Activated T-helper 9 cell treated with anti-CD3 and anti-CD28 coated beads, Interleukin-2, amount 50 U/mL, for 16 hours (primary cell): ENCODE measurements around the gene CLCN1.

Source experiments
- DNase-seq: peaks from one replicate; pipeline ENCODE4 v3.0.0-alpha.2; 2020; ENCODE audit warnings: low read depth

CLCN1 gene

DNA sequence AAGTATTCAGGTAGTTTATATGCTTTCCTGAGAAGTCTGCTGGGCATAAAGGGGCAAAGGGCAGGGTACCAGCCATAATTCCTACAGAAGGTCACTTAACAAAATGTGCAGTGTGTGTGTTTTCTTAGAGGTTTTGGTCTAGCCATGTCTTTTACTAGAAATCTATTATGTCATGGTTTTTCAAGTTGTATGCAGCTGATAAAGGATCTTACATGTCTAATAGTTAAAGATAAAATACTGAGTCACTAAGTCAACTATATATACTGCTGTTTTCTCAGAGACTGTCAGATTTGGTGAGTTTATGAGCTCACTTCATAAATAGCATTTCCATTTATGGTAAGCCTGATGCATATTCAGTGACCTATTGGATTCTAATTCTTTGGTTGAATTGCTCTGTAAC, 20.0 kb upstream of the CLCN1 start:
- no peak for DNase-seq

DNA sequence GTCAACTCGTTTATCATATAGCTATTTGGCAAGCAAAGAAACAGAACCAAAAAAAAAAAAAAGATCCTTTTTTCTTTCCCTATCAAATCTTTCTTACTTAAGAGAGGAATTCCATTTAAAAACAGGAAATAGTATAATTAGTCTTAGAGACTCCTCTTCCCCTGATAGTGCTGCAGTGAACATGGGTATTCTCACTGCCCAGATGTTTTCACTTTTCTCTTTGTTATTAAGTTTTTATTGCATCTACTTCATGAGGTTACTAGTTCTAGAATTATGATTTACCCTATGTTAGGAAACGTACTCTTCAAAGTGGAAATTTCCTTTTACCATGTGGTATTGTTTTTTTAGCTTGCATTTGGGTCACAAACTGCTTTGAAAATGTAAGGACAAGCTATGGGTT, 19.2 kb upstream of the CLCN1 start:
- no peak for DNase-seq

DNA sequence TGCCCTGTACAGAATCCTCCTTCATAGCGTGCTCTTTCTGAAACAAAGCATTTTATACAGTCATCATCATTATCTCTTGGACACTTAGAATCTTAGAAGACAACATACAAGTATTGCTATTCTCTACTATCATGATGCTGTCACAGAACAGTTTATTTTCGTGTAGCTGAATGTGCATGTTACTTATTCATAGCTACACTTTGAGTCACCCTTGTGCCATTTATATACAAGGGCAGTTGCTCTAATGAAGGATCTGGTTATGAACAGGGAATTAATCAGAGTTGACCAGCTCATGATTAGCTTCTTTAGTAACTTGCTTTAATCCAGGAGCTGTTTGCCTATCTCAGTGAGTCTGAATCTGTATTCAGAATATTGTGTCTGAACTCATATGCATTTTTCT, 16.6 kb upstream of the CLCN1 start:
- DNase-seq = no peak

DNA sequence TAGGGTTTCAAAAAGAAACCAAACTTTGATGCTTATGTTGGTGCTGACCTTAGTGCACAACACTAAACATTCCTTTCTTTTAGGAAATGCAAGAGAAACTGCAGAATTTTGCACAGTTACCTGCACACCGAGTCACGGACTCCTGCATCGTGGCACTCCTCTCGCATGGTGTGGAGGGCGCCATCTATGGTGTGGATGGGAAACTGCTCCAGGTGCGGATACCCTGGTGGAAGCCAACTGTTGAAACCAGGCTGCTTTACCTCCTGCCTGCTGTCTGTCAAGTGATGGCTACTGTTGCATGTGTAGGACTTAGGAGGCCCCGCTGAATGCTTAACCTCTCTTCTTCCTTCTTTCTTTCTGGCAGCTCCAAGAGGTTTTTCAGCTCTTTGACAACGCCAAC, 16.1 kb upstream of the CLCN1 start:
- DNase-seq = peak; percentile 45

DNA sequence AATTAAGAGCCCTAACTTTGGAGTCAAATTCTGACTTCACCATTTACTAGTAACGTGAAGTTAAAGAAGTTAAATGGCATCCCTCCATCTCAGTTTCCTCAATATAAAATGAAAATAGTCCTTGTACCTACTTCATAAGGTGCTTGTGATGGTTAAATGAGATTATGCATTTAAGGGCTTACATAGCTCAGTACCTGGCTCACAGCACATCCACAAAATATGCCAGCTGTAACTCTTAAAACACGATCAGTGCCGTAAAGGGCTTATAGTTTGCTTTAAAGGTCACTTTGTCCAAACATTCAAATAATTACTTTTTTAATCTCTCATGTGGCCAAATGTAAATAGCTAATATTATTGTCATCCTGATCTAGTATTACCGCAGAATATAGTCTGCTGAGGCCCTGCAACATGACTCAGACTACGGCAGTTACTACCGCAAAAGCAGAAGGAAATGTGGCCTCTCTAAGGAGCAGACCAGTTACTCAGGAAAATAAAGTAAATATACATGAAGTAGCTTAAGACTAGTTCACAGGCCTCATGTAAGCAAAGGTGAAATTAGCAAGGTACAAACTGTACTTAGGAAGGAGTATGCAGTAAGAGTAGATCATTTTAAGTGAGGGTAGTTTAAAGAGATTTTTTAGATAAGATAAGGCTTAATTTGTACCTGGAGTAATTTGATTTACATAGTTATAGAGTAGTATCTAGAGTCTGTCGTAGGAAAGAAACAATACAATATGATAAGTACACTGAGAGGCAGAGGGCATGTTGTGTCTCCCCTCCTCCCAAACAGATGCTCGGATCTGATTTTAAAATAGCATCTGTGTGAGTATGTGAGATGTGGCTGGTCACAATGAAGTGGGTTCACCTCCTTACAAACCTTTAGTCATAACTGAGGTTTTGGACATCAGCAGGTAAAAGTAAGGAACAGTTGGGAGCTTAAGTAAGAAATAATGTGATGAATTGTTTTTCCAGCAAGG, 14.7 kb upstream of the CLCN1 start:
- no peak for DNase-seq

DNA sequence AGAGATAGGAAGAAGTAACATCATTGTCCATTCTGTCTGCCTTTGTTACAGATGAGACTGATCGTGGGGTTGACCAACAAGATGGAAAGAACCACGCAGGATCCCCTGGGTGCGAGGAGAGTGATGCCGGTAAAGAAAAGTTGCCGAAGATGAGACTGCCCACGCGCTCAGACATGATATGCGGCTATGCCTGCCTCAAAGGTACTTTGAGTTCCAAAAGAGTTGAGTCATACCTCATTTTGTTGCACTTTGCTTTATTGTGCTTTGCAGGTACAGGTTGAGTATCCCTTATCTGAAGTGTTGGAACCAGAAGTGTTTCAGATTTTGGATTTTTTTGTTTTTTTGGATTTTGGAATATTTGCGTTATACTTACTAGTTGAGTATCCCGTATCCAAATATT, 12.2 kb upstream of the CLCN1 start:
- DNase-seq = no peak

DNA sequence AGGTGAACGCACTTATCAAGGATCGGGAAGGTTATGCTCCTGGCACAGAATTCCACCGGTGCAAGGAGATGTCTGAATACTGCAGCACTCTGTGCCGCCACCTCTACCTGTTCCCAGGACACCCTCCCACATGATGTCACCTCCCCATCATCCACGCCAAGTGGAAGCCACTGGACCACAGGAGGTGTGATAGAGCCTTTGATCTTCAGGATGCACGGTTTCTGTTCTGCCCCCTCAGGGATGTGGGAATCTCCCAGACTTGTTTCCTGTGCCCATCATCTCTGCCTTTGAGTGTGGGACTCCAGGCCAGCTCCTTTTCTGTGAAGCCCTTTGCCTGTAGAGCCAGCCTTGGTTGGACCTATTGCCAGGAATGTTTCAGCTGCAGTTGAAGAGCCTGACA, 11.0 kb upstream of the CLCN1 start:
- DNase-seq = no peak

DNA sequence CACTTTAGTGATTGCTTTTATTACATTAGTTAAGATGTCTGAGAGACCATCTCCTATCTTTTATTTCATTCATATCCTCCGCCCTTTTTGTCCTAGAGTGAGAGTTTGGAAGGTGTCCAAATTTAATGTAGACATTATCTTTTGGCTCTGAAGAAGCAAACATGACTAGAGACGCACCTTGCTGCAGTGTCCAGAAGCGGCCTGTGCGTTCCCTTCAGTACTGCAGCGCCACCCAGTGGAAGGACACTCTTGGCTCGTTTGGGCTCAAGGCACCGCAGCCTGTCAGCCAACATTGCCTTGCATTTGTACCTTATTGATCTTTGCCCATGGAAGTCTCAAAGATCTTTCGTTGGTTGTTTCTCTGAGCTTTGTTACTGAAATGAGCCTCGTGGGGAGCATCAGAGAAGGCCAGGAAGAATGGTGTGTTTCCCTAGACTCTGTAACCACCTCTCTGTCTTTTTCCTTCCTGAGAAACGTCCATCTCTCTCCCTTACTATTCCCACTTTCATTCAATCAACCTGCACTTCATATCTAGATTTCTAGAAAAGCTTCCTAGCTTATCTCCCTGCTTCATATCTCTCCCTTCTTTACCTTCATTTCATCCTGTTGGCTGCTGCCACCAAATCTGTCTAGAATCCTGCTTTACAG, 10.4 kb upstream of the CLCN1 start:
- peak; percentile 49 for DNase-seq

DNA sequence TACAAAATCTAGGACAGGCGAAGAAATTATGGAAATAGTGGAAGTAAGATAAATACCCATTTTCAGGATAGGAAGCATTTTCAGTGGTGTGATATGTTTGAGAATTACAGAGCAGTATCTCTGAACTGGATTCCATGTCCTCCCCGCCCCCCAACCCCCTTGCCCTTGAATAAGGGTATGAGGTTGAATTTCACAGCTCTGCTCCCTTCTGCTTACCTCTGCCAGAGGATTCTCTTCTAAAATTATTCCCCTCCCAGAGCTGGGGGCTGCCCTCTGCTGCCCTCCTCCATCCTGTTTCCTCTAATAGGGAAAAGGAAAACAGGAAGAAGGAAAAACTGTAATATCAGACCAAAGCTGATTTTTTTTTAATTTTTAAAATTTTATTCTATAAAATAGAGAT, 7.3 kb upstream of the CLCN1 start:
- no peak for DNase-seq

DNA sequence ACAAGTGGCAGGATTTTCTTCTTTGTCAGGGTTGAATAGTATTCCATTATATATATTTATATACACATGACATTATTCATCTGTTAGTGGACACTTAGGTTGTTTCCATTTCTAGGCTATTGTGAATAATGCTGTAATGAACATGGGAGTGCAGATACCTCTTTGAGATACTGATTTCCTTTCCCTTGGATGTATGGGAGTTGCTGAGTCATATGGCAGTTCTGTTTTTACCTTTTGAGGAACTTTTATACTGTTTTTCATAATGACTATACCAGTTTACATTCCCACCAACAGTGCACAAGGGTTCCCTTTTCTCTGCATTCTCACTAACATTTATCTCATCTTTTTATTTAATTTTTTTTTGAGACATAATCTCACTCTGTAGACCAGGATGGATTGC, 1.8 kb upstream of the CLCN1 start:
- DNase-seq = no peak

DNA sequence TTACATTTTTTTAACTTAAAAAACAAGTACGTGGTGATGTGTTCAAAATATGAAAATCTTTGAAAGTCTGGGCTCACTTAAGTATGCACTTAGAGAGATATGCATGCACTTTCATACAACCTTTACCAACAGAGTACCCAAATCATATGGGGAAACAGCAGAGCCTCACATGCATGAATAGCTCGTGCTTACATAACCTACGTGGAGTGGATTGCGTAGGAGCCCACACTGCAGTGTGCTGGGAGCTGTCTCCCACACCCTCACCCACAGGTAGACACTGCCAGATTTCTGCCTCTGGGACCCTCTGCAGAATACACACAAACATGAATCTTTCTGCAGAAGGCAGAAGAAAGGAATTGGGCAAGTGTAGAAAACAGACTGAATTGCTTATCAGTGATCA, 581 bp downstream of the CLCN1 start:
- no peak for DNase-seq

DNA sequence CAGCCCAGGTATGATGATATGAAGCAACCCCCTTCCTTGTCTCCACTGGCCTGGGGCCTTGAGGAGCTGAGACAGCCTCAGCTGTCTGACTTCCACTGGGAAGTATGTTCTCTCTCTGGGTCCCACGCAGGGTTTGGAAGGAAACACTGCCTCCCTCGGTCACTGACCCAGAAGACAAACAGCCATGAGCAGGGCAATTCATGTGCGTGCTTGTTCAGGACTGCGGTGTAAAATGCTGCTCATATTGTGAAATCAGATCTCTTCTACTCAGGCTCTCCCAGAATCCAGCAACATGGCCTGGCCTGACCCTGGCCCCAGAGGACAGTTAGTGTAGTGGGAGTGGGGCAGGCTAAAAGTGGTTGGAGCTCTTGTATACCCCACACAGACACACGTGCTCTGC, 2.8 kb downstream of the CLCN1 start:
- no peak for DNase-seq

DNA sequence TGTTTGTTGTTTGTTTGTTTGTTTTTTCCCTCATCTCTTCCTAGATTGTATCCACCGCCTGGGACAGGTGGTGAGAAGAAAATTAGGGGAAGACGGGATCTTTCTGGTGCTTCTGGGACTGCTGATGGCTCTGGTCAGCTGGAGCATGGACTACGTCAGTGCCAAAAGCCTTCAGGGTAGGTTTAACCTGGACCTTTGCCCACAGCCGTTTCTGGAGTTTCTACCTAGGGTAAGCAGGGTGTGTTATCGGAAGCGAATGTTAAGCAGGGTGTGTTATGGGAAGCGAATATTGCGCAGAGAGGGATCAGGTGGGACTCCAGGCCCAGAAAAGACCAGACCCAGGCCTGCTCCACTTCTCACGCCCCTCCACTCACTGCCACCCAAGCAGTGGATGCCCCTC, 4.7 kb downstream of the CLCN1 start:
- DNase-seq = no peak

DNA sequence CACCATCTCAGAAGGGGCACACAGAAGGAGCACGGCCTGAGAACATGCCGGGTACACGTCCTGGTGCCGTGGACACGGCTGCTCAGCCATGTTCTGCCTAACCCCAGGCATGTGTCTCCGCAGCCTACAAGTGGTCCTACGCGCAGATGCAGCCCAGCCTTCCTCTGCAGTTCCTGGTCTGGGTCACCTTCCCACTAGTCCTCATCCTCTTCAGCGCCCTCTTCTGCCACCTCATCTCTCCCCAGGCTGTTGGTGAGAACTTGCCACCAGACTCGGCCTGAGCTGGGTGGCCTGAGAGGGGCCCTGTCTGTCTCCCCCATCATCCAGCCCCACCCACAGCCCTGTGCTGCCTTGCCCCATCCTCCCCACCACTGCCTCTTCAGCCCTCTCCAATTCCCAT, 5.3 kb downstream of the CLCN1 start:
- DNase-seq = no peak

DNA sequence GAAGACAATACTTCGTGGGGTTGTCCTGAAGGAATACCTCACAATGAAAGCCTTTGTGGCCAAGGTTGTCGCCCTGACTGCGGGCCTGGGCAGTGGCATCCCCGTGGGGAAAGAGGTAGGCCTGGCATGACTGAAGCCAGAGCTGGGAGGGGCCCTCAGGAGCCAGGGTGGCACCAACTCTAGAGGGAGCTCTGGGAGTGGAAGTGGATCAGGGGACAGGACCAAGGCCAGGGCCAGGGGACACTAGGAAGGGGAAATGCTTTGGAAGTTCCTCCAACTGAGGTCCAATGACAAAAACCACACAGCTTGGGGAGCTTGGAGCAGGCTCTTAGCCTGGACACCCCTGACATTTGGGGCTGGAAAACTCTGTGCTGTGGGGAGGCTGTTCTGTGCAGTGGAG, 5.8 kb downstream of the CLCN1 start:
- DNase-seq = no peak

DNA sequence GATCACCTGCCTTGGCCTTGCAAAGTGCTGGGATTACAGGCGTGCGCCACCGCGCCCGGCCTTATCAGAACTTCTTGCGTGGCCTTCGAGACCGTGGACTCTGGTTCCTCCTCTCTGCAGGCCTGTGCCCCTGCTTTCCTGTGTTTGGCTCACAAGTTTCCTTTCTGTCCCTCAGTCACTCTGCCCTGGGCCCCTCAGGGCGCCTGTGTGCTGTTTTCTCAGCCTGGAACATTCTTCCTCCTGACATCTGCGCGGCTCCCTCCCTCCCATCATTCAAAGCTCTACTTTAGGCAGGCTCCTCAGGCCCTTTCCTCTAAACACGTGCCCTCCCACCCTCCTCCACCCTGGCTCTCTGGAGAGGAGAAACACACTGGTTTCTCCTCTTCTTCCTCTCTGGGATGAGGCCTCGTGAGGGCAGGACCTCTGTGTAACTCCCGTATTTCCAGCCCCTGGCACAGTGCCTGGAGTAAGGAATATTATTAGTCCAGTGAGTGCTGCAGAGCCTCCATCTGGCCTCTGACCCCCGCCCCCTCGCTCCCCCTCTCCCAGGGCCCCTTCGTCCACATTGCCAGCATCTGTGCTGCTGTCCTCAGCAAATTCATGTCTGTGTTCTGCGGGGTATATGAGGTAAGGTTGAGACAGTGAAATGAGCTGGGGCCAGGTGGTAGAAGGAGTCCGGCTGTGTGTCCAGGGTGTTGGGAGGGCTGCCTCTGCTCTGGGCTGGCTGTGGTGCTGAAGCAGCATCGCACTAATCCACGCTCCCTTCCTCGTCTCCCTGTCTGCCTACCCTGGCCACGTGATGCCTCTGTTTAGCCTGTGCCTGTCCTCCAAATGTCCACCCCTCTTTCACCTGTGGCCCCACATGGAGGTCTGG, 7.1 kb downstream of the CLCN1 start:
- DNase-seq = no peak

DNA sequence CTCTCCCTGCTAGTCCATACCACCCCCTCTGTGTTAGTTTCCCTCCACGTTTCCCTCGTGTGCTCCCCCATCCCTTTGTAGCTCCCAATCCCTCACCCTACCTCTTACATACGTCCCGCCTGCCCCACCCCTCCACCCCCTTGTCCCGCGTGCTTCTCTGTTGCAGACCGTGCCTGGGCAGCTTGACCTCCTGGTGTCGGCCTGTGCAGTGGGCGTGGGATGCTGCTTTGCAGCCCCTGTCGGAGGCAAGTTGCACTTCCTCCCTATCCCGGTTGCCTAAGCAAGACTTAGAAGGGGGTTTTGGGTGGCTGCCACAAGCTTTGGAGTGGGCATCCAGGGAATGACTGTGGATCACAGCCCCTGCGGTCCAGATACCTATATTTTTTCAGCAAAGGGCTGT, 7.7 kb downstream of the CLCN1 start:
- no peak for DNase-seq

DNA sequence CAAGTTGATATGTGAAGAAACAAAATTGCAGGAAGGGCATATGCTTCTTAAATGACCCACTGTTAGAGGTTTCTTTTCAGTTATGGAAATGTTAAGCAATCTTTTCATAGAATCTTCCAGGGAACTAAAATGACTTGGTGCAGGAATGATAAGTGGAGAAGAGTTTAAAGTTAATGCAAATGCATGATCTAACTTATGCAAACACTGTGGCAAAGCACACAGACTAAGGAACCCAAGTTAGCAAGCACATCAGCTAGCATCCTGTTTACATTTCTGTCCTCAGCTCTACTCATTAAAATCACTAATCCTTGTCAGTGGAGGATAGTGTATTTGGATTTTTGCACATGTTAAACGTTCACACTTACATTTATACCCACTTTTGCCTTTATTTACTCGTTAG, 9.3 kb downstream of the CLCN1 start:
- DNase-seq = no peak

DNA sequence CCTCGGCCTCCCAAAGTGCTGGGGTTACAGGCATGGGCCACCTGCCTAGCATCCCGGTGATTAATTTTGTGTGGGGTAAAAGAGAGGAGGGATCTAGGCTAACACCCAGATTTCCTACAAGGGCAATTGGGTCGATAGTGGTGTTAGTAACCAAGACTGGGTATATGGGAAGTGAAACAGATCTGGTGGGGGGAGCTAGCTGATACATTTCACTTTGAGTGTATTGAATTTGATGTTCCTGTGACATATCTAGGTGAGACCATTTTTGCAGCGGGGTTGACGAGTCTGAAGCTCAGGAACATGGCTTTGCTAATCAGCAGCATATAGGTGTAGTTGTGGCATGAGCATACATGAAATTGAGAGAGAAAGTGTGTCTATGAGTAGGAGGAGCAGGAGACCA, 12.0 kb downstream of the CLCN1 start:
- DNase-seq = no peak

DNA sequence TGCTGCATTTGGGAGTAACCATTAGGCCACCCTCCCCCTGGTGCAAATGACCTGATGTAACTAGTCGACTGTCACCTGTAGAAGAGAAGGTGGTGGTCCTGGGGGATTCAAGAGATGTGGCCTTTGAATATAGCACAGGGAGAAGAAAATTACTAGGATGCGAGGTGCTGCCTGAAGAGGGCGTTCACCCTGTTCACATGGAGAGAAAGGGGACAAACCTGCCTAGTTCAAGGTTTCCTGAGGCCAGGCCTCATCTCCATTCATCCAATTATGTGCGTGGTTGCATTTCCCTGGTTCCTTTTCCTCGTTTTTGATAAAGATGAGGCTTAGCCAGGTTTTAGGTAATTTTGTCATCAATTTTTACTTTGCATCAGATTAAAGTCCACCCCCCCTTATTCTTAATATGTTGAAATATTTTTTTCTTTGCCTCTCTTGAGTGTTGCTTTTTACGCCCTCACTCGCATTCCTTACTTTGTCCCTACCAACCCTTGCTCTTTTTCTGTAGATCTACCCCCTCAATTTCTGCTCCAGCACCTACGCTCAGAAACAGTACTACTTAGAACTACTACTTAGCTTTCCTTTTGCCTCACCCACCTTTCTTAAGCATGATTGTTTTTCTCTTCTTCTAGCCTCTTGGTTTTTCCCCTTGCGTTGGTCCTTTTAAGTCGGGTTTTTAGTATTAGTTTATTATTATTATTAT, 13.7 kb downstream of the CLCN1 start:
- no peak for DNase-seq

DNA sequence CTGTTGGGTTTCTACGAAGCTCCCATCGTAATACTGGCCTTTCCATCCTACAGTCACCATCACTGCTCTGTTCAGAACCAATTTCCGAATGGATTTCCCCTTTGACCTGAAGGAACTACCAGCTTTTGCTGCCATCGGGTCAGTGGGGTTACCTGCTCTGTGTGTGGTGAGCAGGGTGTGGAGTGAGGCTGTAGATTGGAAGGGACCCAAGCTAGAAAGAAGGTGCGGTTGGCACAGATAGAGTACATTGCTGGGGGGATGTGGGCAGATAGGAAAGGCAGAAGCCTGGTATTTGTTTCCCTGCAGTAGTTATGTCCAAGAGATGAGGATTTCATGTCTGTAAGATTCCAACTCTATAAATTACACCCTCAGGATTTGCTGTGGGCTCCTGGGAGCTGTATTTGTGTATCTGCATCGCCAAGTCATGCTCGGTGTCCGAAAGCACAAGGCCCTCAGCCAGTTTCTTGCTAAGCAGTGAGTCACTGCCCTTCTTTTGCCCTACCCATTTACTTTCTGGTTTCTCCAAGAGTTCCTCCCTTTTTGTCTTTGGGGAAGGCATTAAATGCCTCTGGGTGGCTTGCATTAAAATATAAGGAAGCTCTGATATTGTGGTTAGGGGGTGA, 15.4 kb downstream of the CLCN1 start:
- no peak for DNase-seq

DNA sequence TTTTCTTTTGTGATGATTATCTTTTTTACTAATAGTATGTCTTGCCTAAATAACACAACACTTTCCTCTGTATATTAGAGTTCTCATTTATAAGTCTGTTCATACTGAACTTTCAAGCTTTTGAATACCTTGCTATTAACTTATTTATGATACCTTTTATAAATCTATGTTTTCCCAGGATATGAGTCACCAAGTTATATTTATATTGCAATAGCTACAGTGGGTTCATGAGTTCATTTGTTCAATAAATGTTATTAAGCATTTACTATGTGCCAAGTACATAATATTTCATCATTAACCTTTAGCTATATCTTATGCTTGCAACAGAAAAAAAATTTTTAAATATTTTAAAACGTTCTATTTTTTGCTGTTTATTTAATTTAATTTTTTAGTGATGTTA, 18.3 kb downstream of the CLCN1 start:
- DNase-seq = no peak
